Right lobe of liver (tissue), 4 donors: ENCODE data around the gene SIK3.

Experiments used
- POLR2A ChIP-seq: fragments of 450-650 bp; IDR thresholded peaks from one replicate; pipeline ENCODE4 v1.6.1; 2017; ENCODE audit warnings: antibody characterized with exemption, mild to moderate bottlenecking
- TF ChIP-seq, protein P1 (sequence below), 4 donors: fragments of 200-600 bp in 3 of 4; fragments of 450-650 bp in 1 of 4; IDR thresholded peaks; one replicate each; pipeline versions ENCODE4 v1.5.1 to v1.8.0; 2016 to 2022; ENCODE audit warnings: antibody characterized with exemption in 4 of 4, mild to moderate bottlenecking in 2 of 4
- donor health status: DM: no; HTN: no; CAD: no.
- donor health status: DM: no; HTN: no; CAD: no.
- donor health status: DM: no; HTN: yes; CAD: no.

DNA sequence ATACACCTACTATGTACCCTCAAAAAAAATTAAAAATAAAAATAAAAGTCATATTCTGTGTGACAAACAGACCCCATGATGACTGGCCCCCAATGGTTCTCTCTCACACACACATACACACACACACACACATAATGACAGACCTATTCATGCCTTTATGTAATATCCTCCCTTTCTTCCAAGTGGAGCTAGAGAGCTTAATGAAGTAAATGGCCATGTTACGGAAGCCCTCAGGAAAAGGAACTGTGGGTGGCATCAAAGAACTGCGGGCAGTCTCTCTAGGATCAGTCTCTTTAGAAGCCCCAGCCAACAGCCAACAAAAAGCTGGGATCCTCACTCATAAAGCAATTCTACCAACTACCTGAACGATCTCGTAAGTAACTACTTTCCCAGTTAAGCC, 125.5 kb downstream of the SIK3 start:
- TF ChIP-seq, protein P1, sequence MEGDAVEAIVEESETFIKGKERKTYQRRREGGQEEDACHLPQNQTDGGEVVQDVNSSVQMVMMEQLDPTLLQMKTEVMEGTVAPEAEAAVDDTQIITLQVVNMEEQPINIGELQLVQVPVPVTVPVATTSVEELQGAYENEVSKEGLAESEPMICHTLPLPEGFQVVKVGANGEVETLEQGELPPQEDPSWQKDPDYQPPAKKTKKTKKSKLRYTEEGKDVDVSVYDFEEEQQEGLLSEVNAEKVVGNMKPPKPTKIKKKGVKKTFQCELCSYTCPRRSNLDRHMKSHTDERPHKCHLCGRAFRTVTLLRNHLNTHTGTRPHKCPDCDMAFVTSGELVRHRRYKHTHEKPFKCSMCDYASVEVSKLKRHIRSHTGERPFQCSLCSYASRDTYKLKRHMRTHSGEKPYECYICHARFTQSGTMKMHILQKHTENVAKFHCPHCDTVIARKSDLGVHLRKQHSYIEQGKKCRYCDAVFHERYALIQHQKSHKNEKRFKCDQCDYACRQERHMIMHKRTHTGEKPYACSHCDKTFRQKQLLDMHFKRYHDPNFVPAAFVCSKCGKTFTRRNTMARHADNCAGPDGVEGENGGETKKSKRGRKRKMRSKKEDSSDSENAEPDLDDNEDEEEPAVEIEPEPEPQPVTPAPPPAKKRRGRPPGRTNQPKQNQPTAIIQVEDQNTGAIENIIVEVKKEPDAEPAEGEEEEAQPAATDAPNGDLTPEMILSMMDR (IDR thresholded peaks at IDR 0.05), result no peak
- TF ChIP-seq POLR2A, result no peak
